Caco-2 (cell line): ENCODE results near the gene NKIRAS1. TPM values are rescaled to one million over a fixed set of nuclear protein-coding genes. Genes with fewer than 3 reads are reported as not detected.

Experiments used
- BruUV-seq: library from RNA; stranded (reverse); fragments of 400-500 nt; replicated peaks from 2 replicates; lab custom pipeline; 2021; lab: Mats Ljungman, UMichigan
- CTCF ChIA-PET: fragments of 300-600 bp; sonication (Branson Sonifier 250); formaldehyde crosslinking; loops from one replicate; lab custom pipeline; 2022; ENCODE audit warnings: antibody characterized with exemption; lab: Charles Lee
- POLR2A ChIA-PET: fragments of 300-600 bp; sonication (Branson Sonifier 250); formaldehyde crosslinking; loops from one replicate; lab custom pipeline; 2022; ENCODE audit warnings: antibody characterized with exemption; lab: Charles Lee
- DNase-seq, 2 experiments: peaks; one replicate each; pipeline versions ENCODE4 v3.0.0 to v3.0.0-alpha.2; 2020 to 2022
- H3K27me3 ChIP-seq: replicated peaks from 2 replicates; pipeline ENCODE4 v1.6.0; 2011; ENCODE audit warnings: low read length; ENCODE audit not compliant: control insufficient read depth, insufficient read depth
- H3K36me3 ChIP-seq: 2 replicates; pipeline ENCODE4 v1.5.1; 2011; ENCODE audit warnings: low read length; ENCODE audit not compliant: control insufficient read depth, insufficient read depth
- H3K4me1 ChIP-seq: fragments of 250-450 bp; sonication (Bioruptor Pico); 2 replicates; pipeline ENCODE4 v1.5.1; 2020; ENCODE audit warnings: mild to moderate bottlenecking
- H3K4me3 ChIP-seq: 2 replicates; pipeline ENCODE4 v1.5.1; 2011; ENCODE audit warnings: low read depth, mild to moderate bottlenecking, control low read depth, low read length
- H3K9me3 ChIP-seq: fragments of 250-450 bp; sonication (Bioruptor Pico); 2 replicates; pipeline ENCODE4 v1.5.1; 2020; ENCODE audit warnings: mild to moderate bottlenecking, moderate library complexity
- H3K27ac Mint-ChIP-seq: one replicate; pipeline ENCODE4 v1.8.0; 2022; ENCODE audit warnings: mixed read lengths; ENCODE audit not compliant: unreplicated experiment
- H3K27me3 Mint-ChIP-seq: one replicate; pipeline ENCODE4 v1.8.0; 2022; ENCODE audit warnings: mixed read lengths; ENCODE audit not compliant: insufficient read depth, unreplicated experiment
- H3K36me3 Mint-ChIP-seq: one replicate; pipeline ENCODE4 v1.8.0; 2022; ENCODE audit warnings: mild to moderate bottlenecking, mixed read lengths; ENCODE audit not compliant: insufficient read depth, unreplicated experiment
- H3K4me1 Mint-ChIP-seq: one replicate; pipeline ENCODE4 v1.8.0; 2022; ENCODE audit warnings: low read depth, mixed read lengths; ENCODE audit not compliant: unreplicated experiment
- H3K4me3 Mint-ChIP-seq: one replicate; pipeline ENCODE4 v1.8.0; 2022; ENCODE audit warnings: mild to moderate bottlenecking, moderate library complexity, mixed read lengths; ENCODE audit not compliant: unreplicated experiment
- H3K9me3 Mint-ChIP-seq: one replicate; pipeline ENCODE4 v1.8.0; 2022; ENCODE audit warnings: mixed read lengths; ENCODE audit not compliant: unreplicated experiment
- intact Hi-C: fragments of 100-400 bp; cut with micrococcal nuclease; formaldehyde crosslinking; loops from one replicate; pipeline ENCODE4 v1.10.0; 2022; ENCODE audit not compliant: unreplicated experiment
- total RNA-seq: library from RNA; stranded (reverse); gene quantifications from 2 replicates; pipeline ENCODE4 v1.2.3, GENCODE V29; 2022
- TF ChIP-seq, protein P1 (sequence below), 2 experiments: fragments of 200-600 bp in 1 of 2; IDR thresholded peaks; 1 replicate in 1 of 2; 2 replicates in 1 of 2; pipeline versions ENCODE4 v1.5.1 to v1.8.0; 2011 to 2022; ENCODE audit warnings: antibody characterized with exemption in 1 of 2, control low read depth in 1 of 2, inconsistent platforms in 1 of 2, low read depth in 1 of 2, low read length in 1 of 2, mild to moderate bottlenecking in 1 of 2, moderate library complexity in 1 of 2; ENCODE audit not compliant: insufficient read depth in 1 of 2, severe bottlenecking in 1 of 2, unreplicated experiment in 1 of 2

NKIRAS1 gene
- total RNA-seq, 1 experiment from 2014 or later, result 6.8 TPM

DNA sequence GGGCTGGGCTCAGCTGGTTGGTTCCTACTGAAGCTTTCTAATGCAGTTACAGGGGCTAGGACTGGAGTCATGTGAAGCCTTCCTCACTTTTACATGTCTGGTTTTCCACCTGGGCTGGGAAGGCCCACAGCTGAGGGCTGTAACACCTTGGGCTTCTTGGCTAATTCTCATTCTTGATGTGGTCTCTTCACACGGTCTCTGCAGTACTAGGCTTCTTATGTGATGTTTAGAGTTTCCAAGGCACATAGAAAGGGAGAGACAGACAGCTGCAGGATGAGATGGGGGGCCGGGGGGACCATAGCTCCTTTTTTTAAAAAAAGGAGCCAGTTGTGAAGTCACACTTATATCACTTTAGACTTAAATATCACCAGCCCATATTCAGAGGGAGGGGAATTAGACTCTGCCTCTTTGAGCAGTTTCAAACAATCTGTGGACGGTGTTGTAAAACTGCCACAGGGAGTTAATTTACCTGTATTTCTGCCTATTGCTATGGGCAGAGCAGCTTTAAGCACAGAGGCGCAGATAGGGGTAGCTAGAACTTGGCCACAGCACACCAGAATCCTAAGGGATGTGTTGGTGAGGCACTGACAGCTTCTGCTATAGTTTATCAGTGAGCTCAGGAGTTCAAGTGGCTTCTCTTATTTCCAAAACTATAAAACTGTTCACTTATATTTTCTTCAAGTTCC, 46.7 kb downstream of the NKIRAS1 start:
- H3K27me3 ChIP-seq, result no peaks in the 10 kb centered on the region
- no peak overlapping the region for H3K4me3 ChIP-seq
- Mint-ChIP-seq H3K9me3 (no peaks in the 10 kb centered on the region), H3K4me3 (no peak overlapping the region), H3K36me3 (peaks cover 4% of the 10 kb centered on the region), H3K27ac (no peak overlapping the region), H3K27me3 (no peaks in the 10 kb centered on the region), H3K4me1 (peaks cover 7% of the 10 kb centered on the region)
- no peaks in the 10 kb centered on the region for H3K36me3 ChIP-seq
- ChIA-PET POLR2A (no interaction called here), CTCF (no interaction called here)
- TF ChIP-seq, protein P1, sequence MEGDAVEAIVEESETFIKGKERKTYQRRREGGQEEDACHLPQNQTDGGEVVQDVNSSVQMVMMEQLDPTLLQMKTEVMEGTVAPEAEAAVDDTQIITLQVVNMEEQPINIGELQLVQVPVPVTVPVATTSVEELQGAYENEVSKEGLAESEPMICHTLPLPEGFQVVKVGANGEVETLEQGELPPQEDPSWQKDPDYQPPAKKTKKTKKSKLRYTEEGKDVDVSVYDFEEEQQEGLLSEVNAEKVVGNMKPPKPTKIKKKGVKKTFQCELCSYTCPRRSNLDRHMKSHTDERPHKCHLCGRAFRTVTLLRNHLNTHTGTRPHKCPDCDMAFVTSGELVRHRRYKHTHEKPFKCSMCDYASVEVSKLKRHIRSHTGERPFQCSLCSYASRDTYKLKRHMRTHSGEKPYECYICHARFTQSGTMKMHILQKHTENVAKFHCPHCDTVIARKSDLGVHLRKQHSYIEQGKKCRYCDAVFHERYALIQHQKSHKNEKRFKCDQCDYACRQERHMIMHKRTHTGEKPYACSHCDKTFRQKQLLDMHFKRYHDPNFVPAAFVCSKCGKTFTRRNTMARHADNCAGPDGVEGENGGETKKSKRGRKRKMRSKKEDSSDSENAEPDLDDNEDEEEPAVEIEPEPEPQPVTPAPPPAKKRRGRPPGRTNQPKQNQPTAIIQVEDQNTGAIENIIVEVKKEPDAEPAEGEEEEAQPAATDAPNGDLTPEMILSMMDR (IDR thresholded peaks at IDR 0.05; ENCODE audit: insufficient read depth in 1 of 2, low read depth in 1 of 2, low read length in 1 of 2, severe bottlenecking in 1 of 2, unreplicated experiment in 1 of 2), result no peak
- intact Hi-C loops, result no loop called here
- H3K9me3 ChIP-seq, result no peaks in the 10 kb centered on the region
- no peak for DNase-seq
- no TSS peak for BruUV-seq
- peaks cover 11% of the 10 kb centered on the region for H3K4me1 ChIP-seq

DNA sequence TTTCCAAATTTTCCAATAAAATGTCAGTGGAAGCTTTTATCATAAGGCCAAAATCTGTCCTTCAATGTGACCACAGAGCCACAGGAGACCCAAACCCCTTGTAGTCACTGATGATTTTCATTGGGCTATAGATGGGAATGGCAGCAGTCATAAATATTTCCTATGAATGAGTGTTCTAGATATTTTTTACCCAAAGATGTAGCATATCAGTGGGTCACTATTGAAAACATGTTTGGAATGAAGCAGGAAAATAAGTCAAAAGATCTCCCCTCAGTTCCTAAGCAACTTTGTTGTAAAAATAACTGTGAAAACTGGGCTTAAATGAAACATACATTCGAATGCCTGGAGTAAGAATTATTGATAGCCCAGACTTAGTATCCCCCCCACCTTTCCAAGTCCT, 49.0 kb downstream of the NKIRAS1 start:
- no peak overlapping the region for H3K27ac Mint-ChIP-seq
- H3K9me3 ChIP-seq, result no peaks in the 10 kb centered on the region
- H3K27me3 ChIP-seq, result no peaks in the 10 kb centered on the region
- H3K36me3 Mint-ChIP-seq, result peaks cover 20% of the 10 kb centered on the region
- CTCF ChIA-PET, result no interaction called here
- no TSS peak for BruUV-seq
- POLR2A ChIA-PET, result no interaction called here
- H3K9me3 Mint-ChIP-seq, result no peaks in the 10 kb centered on the region
- H3K4me1 ChIP-seq, result peaks cover 11% of the 10 kb centered on the region
- no peaks in the 10 kb centered on the region for H3K27me3 Mint-ChIP-seq
- H3K36me3 ChIP-seq, result no peaks in the 10 kb centered on the region
- DNase-seq, result no peak
- intact Hi-C loops, result no loop called here
- peaks cover 15% of the 10 kb centered on the region for H3K4me1 Mint-ChIP-seq
- TF ChIP-seq, protein P1 (IDR thresholded peaks at IDR 0.05; ENCODE audit: insufficient read depth in 1 of 2, low read depth in 1 of 2, low read length in 1 of 2, severe bottlenecking in 1 of 2, unreplicated experiment in 1 of 2), result no peak
- no peak overlapping the region for H3K4me3 ChIP-seq
- no peak overlapping the region for H3K4me3 Mint-ChIP-seq

DNA sequence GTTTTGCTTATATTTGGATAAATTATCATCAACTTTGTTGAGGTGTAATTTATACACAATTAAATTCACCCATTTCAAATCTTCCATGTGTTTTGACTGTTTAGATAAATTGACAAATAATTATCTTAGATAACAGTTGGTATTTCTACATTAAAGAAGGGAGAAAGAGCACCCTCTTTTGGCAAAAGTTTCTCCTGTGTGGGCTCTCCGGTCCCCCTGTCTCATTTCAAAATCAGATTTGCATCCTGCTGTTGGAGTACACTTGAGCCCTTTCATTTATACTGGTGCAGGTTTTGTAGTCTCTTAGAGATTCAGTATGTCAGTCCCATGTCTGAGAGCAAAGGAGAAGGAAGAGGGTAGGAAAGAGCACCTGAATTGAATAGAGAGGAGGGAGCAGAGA, 49.4 kb downstream of the NKIRAS1 start:
- H3K4me3 ChIP-seq, result no peak overlapping the region
- no peak for DNase-seq
- ChIA-PET CTCF (no interaction called here), POLR2A (no interaction called here)
- peaks cover 11% of the 10 kb centered on the region for H3K4me1 ChIP-seq
- H3K36me3 ChIP-seq, result no peaks in the 10 kb centered on the region
- Mint-ChIP-seq H3K36me3 (peaks cover 25% of the 10 kb centered on the region), H3K9me3 (no peaks in the 10 kb centered on the region), H3K27ac (no peak overlapping the region), H3K4me1 (peaks cover 15% of the 10 kb centered on the region), H3K4me3 (no peak overlapping the region), H3K27me3 (no peaks in the 10 kb centered on the region)
- TF ChIP-seq, protein P1 (IDR thresholded peaks at IDR 0.05; ENCODE audit: insufficient read depth in 1 of 2, low read depth in 1 of 2, low read length in 1 of 2, severe bottlenecking in 1 of 2, unreplicated experiment in 1 of 2), result no peak
- no peaks in the 10 kb centered on the region for H3K27me3 ChIP-seq
- intact Hi-C loops, result no loop called here
- no peaks in the 10 kb centered on the region for H3K9me3 ChIP-seq
- no TSS peak for BruUV-seq
